HG03378 (cell line): Measurements from ENCODE around the gene NPR3.

Experiments used
- ATAC-seq: cut with Tn5 transposase; IDR thresholded peaks from one replicate; pipeline ENCODE4 v1.9.1; 2021; ENCODE audit warnings: mild to moderate bottlenecking, moderate library complexity; ENCODE audit not compliant: unreplicated experiment

Gene NPR3

DNA sequence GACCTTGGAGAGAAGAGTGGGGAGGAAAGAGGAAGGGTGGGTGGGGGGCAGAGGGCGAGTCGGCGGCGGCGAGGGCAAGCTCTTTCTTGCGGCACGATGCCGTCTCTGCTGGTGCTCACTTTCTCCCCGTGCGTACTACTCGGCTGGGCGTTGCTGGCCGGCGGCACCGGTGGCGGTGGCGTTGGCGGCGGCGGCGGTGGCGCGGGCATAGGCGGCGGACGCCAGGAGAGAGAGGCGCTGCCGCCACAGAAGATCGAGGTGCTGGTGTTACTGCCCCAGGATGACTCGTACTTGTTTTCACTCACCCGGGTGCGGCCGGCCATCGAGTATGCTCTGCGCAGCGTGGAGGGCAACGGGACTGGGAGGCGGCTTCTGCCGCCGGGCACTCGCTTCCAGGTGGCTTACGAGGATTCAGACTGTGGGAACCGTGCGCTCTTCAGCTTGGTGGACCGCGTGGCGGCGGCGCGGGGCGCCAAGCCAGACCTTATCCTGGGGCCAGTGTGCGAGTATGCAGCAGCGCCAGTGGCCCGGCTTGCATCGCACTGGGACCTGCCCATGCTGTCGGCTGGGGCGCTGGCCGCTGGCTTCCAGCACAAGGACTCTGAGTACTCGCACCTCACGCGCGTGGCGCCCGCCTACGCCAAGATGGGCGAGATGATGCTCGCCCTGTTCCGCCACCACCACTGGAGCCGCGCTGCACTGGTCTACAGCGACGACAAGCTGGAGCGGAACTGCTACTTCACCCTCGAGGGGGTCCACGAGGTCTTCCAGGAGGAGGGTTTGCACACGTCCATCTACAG lies 760 bp downstream of the NPR3 start:
- ATAC-seq = no peak

DNA sequence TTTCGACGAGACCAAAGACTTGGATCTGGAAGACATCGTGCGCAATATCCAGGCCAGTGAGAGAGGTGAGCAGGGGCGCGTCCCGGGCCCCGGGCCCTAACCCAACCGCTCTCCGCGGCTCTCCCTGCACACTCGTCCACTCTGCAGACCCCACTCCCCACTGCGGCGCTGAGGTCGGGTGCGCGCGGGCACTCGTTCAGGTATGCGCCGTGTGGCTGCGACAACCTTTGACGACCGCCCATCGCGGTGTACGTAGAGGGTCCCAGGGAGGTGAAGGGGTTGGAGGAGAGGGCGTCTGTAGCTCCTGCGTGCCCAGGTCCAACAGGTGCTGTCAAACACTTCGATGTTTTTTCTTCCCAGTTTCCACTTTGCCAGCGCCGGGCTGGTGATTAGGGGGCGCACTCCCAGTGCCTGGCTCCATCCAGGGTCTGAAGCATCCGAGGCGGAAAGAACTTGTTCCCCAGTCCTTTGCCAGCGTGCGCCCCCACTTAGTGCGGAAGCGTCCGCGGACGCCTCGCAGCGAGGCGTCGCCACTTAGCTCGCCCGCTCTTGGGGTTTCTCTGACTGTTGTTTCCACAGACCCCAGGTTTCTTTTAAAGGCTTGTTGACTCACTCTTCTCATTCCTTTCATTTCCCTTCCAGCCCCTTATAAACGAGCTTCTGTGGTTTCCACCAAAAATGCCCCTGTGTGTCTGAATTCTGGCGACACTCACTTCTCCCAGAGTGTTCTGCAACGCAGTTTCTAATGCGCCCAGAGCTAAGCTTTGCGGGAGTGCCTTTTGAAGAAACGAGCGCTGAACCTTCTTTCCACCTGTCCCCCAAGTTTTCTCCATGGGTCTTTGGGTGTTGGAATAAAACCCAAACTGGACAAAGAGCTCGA lies 1.6 kb downstream of the NPR3 start:
- no peak for ATAC-seq

DNA sequence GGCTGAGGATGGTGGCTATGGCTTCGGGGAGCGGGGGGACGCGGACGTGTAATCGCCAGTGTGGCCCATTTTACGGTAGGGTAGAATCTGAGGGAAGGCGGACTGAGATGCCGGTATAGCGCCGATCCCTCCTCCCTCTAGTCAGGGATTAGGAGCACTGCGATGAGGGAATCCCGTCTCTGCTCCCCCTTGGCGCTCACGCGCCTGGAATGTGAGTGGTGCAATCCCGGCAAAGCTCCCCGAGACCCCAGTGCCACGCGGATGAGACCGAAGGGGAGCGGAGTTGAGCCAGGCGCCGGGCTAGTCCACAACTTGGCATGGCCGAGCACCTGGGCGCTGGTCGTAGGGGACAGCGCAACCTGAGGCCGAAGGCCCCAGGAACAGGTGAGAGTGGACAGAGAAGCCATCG lies 2.2 kb downstream of the NPR3 start:
- ATAC-seq = no peak

DNA sequence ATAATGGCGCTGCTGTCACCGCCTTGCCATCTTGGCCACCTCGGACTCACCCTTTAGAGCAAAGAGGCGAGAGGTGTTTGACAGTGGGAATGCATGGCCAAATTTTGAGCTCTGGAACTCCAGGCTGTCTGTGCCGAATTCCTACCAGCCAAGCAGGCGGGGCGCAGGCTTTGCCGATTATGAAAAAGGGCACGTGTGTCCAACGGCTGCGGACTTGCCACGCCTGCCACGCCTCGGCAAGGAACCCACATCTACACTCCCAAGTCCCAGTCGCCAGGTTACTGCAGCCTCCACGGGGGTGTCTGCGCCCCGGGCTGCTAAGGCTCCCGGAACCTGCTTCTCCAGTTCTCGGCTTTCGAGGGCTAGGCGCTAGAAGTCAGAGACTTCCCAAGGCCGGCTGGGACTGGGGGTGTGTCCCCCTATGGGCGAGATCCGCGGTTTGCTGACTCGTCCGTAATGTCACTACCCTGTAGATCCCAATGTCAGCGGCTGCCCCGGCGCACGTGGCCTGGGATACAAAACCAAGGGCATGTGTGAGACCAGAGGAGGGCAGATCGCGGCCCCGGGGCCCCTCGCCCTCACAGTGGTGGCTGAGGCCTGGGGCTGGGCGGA lies 2.8 kb downstream of the NPR3 start:
- no peak for ATAC-seq

DNA sequence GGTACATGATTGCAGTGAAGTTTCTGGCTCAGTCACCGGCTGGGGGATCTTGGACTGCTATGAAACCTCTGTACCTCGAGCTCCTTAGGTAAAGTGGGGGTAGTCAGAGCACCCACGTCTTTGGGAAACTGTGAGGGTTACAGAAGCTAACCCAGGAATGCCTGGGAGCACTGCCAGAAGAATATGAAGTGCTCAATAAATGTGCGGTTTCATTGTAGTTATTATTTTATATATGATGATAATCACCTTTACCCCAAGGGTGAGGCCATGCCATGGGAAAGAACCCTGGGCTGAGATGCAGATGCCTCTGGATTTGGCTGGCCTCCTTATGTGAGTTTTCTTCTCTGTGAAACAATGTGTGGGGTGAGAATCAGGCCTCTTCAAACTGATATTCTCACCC lies 3.7 kb downstream of the NPR3 start:
- ATAC-seq = no peak

DNA sequence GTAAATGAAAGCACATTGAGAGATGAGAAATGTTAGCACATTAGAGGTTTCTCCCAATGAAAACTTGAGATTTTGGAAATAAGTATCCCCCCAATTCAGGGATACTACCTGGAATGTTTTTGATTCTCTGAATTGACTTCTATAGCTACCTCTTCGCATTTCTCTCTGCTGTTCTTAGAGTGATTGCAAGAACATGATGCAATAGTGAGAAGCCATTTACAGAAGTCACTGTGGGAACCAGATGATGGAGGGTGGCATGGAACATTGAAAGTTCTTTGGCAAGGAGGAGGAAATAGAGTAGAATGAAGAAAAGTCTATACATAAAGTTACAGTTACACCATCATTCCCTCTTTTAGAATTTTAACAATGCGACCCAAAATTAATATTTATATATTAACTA lies 9.2 kb downstream of the NPR3 start:
- no peak for ATAC-seq

DNA sequence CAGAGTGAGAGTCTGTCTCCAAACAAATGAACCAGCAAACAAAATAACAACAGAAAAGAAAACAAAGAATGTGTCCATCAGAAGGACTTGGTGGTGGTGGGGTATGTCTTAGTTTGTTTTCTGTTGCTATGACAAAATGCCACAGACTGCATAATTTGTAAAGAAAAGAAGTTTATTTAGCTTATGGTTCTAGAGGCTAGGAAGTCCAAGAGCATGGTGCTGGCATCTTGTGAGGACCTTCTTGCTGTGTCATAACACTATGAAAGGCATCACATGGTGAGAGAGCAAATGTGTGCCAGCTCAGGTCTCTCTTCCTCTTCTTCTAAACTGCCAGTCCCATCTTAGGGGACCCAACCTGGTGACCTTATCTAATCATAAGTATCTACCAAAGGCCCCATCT lies 10.5 kb downstream of the NPR3 start:
- ATAC-seq = no peak

DNA sequence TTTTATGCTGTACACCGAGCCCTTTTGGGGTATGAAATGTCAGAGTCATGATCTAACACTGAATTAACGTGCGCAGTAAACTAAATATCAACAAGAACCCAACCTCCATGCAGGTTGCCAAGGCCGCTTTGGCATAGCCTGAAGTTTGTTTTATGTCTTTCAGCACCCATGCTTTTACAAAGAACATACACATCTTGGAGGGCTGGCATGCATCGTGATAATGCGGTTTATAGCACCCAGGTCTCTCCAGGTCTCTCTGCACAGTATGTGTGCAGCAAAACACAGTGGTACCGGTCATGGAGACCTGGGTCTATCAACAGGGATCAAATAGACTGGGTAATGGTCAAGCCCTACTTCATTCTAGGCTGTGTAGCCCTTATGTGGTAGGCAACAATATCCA lies 11.8 kb downstream of the NPR3 start:
- no peak for ATAC-seq

DNA sequence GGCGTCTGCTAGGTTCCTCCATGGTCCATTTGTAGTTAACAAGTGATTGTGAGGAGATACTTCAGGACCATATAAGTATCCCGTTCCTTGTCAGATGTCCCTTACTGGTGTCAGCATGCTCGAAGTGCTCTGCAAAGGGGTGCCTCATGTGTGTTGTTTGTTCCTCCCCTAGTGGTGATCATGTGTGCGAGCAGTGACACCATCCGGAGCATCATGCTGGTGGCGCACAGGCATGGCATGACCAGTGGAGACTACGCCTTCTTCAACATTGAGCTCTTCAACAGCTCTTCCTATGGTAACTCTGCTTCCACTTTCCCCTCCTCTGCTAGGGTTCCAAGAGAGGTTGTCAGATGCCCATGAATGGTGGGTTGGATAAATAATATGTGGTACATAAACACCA lies 13.4 kb downstream of the NPR3 start:
- no peak for ATAC-seq

DNA sequence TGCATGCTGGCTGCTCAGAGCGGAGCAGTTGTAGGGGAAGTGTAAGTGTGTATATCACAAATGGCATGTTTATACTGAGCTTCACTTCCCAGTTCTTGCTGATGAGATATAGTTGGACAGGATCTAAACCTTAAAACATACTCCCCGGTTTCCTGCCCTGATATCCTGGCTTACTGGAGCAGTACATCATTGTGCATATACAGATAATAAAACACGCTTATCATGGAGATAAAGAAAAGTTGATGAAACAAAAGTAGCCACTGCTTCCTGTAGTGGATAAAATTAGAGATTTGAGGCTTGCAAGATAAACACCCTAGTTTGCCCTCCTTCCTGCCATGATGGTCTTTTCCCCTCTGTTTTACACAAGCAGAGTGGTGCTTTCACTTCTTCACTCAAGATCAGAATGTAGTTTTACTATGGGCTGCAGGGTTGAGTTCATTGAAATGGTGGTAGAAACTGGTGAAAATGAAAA lies 15.0 kb downstream of the NPR3 start:
- ATAC-seq = no peak

DNA sequence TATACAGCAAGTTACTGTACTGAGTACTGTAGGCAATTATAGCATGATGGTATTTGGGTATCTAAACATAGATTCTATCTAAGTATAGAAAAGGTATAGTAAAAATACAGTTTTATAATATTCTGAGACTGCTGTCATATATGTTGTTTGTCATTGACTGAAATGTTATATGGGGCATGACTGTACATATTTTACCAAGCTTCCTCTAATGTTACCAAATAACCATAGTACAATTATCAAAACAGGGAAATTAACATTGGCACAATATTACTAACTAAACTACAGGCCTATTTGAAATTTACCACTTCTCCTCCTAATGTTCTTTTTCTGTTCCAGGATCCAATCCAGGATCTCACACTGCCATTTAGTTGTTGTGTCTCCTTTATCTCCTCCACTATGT lies 18.5 kb downstream of the NPR3 start:
- no peak for ATAC-seq

DNA sequence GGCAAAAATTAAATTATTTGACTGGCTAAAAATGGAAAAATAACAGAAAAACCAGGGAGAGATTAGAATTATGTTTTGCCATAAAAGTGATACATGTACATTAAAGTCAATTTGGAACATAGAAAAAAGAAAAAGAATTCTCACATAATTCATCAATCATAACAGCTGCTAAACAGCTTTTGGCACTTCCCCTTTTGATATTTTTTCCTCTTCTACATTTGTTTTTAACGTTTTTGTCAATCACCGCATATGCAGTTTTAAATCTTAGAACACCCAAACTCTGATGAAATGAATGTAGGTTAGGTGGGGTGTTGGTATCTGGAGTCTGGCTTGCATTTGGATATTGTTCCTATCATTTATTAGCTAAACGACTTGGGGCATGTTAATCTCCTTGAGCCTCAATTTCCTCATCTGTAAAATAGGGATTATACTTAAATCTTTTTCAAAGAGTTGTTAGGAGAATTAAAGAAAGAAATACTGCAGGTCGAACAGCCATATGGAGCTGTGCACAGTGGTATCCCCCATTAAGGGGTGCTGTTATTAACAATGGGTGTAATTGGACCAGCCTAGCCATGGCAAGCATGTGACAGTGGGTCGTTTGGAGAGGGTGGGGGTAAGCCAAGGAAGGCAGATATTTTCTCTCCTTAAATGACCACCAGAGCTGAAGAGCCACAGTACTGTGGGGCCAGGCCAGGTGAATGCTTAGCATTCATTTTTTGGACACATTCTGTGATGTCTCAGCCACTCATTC lies 22.6 kb downstream of the NPR3 start:
- ATAC-seq = no peak

DNA sequence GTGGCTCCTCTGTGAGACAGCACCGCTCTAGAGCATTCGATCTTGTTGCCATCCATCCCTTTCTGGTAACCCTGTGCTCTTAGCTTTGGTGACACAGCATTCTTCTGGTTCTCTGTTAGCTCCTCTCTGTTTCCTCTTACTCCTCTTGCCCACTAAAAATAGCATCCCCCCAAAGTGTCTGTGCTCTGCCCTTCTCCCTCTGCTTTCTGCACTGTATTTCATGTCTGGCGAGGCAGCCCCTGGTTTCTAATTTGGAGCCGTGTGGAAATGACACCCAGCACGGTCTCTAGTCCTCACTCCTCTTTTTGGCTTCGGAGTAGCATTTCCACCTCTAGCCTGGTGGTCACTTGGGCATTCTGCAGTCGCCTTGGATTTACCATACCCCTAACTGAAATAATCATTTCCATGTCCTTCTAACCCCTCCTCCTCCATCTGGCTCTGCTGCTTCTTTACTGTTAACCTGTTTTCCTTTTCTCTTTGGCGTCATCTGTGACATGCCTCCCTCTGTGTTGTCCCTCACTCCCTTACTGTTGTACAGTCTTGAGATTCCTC lies 23.8 kb downstream of the NPR3 start:
- no peak for ATAC-seq

DNA sequence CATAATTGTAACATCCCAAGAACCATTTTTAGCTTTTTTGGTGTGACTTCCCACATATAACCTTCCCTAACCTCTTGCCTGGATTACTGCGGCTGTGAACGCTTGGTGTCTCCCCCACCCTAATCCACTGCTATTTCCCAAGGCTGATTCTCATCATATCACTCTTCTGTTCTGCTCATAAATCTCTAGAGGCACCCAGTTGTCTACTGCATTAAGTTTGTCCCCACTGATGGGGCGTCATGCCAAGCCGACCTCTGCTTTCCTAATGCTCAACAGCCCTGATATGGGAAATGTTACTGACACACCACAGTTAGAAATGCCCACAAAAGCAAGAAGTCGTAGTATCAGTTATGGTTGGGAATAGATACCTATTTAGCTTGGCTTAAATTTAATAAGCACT lies 24.4 kb downstream of the NPR3 start:
- ATAC-seq = no peak

DNA sequence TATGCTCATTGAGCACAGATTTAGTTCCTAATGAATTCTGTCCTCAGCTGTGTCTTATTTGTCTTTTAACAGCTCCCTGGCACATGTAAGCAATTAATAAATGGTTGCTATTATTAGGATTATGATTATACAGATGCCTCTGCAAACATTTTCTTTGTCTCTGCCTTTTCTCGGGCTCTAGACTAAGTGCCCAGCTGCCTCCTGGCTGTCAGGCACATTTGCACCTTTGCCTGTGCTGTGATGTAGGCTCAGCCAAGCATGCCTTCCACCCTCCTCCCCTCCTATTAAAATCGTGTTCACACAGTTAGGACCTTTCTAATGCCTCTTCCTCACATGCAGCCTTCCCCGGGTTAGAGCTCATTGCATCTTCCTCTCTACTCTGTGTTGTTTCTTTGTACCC lies 25.7 kb downstream of the NPR3 start:
- no peak for ATAC-seq

DNA sequence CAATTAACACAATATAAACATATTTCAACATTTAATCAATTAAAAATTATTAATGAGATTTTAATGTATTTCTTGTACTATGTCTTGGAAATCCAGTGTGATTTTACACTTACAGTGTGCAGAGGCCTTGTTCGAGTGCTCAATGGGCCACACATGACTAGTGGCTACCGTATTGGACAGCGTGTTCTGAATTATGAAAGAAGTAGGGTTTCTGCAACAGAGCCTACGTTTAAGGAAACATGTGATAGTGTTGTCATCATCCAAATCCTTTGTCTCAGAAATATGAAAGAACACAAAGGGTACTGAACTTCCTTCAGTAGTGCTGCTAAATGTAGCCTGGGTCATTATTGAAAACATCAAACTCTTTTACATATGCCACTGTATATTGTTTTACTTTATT lies 29.5 kb downstream of the NPR3 start:
- ATAC-seq = no peak

DNA sequence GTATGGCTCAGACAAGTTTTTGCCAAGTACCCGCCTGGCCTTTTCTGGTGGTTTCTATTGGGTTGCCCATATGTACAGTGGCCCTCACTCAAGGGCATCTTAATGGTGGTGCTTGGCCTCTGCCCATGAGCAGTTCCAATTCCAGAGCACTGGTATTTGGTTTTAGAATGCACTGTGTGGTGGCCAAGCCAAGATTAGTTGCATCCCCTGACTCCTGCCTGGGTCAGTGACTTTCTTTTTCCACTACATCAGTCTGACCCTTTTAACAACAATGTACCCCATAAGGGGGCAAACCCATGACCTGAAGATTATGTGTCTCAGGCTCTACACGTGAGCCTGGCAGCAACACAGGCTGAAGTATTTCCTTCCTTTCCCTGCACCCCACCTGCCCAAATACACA lies 34.2 kb downstream of the NPR3 start:
- no peak for ATAC-seq

DNA sequence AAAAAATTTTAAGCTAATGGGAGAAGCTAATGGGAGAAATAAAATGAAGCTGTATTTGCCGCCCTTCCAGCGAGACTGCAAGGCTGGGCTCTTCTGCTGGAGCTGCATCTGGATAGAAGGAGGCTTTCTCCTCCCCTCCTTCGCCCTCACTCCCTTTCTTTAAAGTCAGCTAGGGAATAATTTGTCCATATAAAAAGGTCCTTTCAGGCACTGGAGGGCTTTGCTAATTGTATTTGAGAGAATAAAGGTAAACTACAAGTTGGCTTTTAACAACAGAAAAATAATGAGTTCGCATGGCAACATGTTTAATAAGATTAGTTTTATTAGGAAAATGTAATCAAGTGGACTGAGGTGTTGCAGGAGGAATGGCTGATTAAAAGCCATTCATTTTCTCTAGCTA lies 41.3 kb downstream of the NPR3 start:
- ATAC-seq = no peak

DNA sequence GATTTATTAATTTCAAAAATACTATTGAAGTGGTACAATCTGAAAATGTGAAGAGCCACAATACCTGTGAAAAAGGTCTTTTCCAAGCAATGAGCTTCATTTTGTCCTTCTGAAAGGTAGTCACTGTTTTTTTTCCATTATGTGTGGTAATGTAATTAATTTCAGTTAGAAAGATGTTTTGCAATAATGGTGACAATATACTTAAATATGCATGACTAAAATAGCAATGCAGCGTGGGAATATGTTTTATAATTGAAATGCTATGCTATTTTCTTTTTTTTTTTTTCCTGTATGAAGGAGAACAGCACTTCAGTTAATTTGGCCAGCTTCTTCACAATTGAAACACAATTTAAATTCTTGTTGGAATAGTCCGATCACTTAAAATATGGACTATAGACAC lies 41.9 kb downstream of the NPR3 start:
- no peak for ATAC-seq

DNA sequence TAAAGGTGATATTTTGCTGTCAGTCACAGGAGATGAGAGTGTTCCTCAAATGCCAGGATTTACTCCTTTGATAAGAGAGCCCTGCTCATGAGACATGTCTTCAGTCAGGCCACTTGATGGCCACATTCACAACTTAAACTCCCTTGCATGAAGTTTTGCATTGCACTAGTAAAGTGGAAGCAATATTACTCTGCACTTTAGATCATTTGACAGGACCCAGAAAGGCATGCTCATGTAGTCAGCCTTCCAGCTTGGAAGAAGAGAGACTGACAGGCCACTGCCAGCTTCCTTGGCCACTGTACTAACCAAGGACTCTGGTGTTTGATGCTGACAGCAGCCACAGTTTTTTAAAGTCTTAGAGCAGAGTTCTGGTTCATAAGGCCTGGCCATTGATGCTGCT lies 42.6 kb downstream of the NPR3 start:
- no peak for ATAC-seq

DNA sequence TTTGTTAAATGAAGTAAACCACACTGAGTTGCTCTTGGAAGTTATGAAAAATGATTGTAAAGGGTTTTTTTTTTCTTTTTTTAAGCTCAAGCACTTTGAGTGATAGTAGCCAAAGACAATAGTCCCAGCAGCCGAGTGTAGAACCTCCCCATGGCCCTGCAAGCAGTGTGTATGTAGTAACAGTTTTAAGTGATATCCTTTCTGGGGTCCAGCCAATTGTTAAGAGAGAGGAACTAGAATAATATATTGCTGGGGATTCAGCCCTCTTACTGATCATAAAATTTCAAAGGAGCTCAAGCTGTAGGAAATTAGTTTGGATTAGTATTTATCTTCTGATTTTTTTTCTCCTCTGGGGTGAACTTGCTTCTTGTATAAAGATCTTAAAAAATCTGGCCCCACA lies 43.2 kb downstream of the NPR3 start:
- ATAC-seq = no peak
